Subcutaneous abdominal adipose tissue (tissue), 5 donors: ENCODE results near the gene NINJ2.

Experiments used
- H3K27ac ChIP-seq: one replicate; pipeline ENCODE4 v1.7.0; 2013; ENCODE audit warnings: low read depth, mild to moderate bottlenecking, inconsistent platforms, low read length, moderate library complexity
- H3K27me3 ChIP-seq, 5 donors: one replicate each; pipeline ENCODE4 v1.7.0; 2013; ENCODE audit warnings: low read length in 5 of 5, inconsistent platforms in 1 of 5; ENCODE audit not compliant: control insufficient read depth in 5 of 5, insufficient read depth in 4 of 5
- H3K36me3 ChIP-seq, 5 donors: one replicate each; pipeline ENCODE4 v1.7.0; 2013; ENCODE audit warnings: low read length in 5 of 5; ENCODE audit not compliant: control insufficient read depth in 5 of 5, insufficient read depth in 5 of 5
- H3K4me1 ChIP-seq, 5 donors: one replicate each; pipeline ENCODE4 v1.7.0; 2013; ENCODE audit warnings: low read length in 5 of 5, mild to moderate bottlenecking in 3 of 5, moderate library complexity in 1 of 5; ENCODE audit not compliant: control insufficient read depth in 5 of 5, insufficient read depth in 5 of 5
- H3K4me3 ChIP-seq, 5 donors: one replicate each; pipeline ENCODE4 v1.7.0; 2013; ENCODE audit warnings: low read length in 5 of 5, low read depth in 1 of 5
- H3K9ac ChIP-seq, 5 donors: one replicate each; pipeline ENCODE4 v1.7.0; 2013; ENCODE audit warnings: low read length in 5 of 5, mild to moderate bottlenecking in 4 of 5, moderate library complexity in 3 of 5
- H3K9me3 ChIP-seq, 5 donors: one replicate each; pipeline ENCODE4 v1.7.0; 2013; ENCODE audit warnings: low read length in 5 of 5; ENCODE audit not compliant: control insufficient read depth in 5 of 5
- donor health status: healthy.
- donor health status: healthy.
- donor health status: healthy.
- donor health status: healthy.
- donor health status: healthy.

The NINJ2 gene

DNA sequence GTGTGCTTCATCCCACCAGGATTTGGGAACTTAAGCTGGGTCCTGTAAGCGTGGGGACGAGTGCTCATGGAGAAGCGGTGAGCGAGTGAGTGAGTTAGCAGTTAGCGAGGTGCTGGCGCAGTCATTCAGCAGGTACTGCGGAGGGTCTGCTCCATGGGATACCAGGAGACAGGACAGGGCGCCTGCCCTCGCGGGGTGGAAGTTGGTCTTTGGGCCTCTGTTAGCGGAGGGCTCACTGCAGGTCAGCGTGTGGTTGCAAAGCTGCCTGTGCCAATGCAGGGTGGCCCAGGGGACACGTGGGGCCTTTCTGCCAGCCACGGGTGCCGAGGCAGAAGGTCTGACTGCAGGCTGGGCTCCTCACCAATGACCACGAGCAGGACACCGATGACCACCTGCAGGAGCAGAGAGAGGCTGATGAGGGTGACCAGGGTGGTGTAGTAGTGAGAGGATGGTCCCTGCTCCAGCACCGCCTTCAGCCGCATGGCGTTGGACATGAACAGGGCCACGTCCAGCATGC lies 97.6 kb downstream of the NINJ2 start:
- peaks cover 3 to 47% (median 32%) of the 10 kb centered on the region in 5 donors for H3K4me1 ChIP-seq
- H3K36me3 ChIP-seq: peaks cover 0 to 8% (median 4%) of the 10 kb centered on the region in 5 donors
- H3K4me3 ChIP-seq: no peak overlapping the region
- peaks cover 0 to 8% (median 4%) of the 10 kb centered on the region in 5 donors for H3K27me3 ChIP-seq
- H3K9me3 ChIP-seq: no peaks in the 10 kb centered on the region
- no peak overlapping the region for H3K27ac ChIP-seq
- H3K9ac ChIP-seq: no peak overlapping the region

DNA sequence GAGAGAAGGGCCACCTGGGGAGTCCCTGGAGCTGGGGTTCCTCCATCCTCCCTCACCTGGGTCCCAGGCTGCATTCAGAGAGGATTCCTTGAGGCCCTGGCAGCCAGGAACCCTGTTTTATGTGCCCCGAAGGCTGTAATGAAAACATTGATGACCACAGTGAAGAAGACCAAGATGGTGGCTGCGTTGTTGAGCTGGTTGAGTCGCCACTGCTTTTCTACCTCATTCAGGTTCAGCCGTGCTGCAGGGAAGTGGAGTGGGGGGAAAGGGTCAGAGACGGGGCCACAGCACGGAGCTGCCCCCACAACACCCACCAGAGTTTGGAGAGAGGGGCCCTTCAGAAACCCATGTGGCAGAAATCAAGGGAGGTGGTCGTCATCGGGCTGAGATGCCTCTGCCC lies 98.1 kb downstream of the NINJ2 start:
- Histone ChIP-seq H3K4me1 (peaks cover 3 to 42% (median 28%) of the 10 kb centered on the region in 5 donors), H3K27ac (no peak overlapping the region), H3K36me3 (peaks cover 0 to 8% (median 4%) of the 10 kb centered on the region in 5 donors), H3K9me3 (no peaks in the 10 kb centered on the region), H3K27me3 (peaks cover 0 to 9% (median 4%) of the 10 kb centered on the region in 5 donors), H3K4me3 (no peak overlapping the region), H3K9ac (no peak overlapping the region)

DNA sequence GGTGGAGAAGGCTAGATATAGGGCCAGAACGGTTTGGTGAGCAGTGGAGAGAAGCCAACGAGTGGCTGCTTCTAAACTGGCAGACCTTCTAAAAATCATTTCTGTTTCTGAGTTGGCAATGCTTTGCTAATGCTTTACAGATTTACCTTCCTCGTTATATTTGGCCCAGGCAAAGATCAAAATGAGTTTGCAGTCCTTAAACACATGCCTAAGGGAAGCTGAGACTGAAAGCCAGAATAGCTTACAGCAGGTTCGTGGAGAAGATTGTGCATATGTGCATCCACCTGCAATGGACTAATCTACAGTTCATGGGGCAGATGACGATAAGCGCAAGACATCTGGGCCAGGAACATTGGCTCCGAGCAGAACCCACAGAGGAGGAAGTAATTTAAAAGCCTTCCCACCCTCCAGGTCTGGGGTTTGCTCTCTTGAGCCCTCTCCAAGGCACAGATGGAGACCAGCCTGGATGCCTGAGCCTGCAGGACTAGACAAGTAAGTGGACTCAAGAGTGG lies 99.4 kb downstream of the NINJ2 start:
- H3K27ac ChIP-seq: no peak overlapping the region
- peaks cover 5 to 22% (median 9%) of the 10 kb centered on the region in 5 donors for H3K27me3 ChIP-seq
- peaks cover 3 to 33% (median 18%) of the 10 kb centered on the region in 5 donors for H3K4me1 ChIP-seq
- H3K9me3 ChIP-seq: no peaks in the 10 kb centered on the region
- H3K9ac ChIP-seq: no peak overlapping the region
- no peak overlapping the region for H3K4me3 ChIP-seq
- H3K36me3 ChIP-seq: peaks cover 0 to 8% (median 4%) of the 10 kb centered on the region in 5 donors

DNA sequence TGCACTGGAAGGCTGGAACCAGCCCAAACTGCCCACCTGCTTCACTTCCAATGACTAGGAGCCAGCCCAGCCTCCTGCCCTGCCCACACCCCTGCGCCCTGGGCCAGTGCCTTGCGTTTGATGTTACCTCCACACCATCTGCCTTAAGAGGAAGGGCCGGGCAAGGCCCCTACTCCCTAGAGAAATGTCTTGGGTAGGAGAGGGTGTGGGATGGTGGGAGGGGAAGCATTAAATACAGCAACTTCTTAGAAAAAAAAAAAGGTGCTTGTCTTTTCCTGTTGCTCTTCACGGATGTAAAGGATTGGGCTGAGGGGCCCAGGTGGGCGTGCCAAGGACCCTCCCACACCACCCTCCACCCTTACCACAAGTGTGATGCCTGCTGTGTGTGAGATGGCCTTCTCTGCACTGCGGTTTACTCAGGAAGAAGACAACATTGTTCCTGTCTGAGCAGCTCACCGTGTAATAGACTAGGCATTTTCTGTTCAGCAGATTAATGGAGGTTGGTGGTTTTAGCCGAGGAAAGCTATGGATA lies 99.9 kb downstream of the NINJ2 start:
- Histone ChIP-seq H3K36me3 (peaks cover 0 to 8% (median 4%) of the 10 kb centered on the region in 5 donors), H3K4me3 (peak overlapping the region in 1 of 5 donors; percentile 51), H3K27me3 (peaks cover 7 to 26% (median 15%) of the 10 kb centered on the region in 5 donors), H3K9me3 (no peaks in the 10 kb centered on the region), H3K4me1 (peaks cover 3 to 33% (median 18%) of the 10 kb centered on the region in 5 donors), H3K27ac (no peak overlapping the region), H3K9ac (peak overlapping the region in 1 of 5 donors; percentile 14)

DNA sequence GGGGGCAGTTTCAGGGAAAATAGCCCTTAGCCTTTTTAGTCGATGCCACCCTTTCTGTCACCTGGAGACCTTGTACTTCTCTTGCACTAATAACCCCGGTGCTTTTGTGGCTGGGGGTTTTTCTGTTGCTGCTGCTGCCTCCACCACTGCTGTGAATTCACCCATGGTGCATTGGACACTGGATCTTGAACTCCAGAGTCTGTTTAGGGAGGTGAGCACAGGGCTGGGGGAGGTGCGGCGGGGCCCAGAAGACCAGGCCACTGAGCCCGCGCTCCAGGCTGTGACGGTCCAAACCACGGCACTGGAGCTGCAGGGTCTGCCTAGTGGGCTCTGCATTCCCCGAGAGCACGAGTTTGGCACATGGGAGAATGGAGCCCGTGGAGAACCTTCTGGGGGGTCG lies 100.6 kb downstream of the NINJ2 start:
- Histone ChIP-seq H3K9me3 (no peaks in the 10 kb centered on the region), H3K27ac (no peak overlapping the region), H3K27me3 (peaks cover 11 to 26% (median 15%) of the 10 kb centered on the region in 5 donors), H3K4me3 (peak overlapping the region in 3 of 5 donors; percentile 43 to 53 (median 51)), H3K36me3 (peaks cover 0 to 8% (median 4%) of the 10 kb centered on the region in 5 donors), H3K9ac (no peak overlapping the region), H3K4me1 (peaks cover 3 to 33% (median 18%) of the 10 kb centered on the region in 5 donors)

DNA sequence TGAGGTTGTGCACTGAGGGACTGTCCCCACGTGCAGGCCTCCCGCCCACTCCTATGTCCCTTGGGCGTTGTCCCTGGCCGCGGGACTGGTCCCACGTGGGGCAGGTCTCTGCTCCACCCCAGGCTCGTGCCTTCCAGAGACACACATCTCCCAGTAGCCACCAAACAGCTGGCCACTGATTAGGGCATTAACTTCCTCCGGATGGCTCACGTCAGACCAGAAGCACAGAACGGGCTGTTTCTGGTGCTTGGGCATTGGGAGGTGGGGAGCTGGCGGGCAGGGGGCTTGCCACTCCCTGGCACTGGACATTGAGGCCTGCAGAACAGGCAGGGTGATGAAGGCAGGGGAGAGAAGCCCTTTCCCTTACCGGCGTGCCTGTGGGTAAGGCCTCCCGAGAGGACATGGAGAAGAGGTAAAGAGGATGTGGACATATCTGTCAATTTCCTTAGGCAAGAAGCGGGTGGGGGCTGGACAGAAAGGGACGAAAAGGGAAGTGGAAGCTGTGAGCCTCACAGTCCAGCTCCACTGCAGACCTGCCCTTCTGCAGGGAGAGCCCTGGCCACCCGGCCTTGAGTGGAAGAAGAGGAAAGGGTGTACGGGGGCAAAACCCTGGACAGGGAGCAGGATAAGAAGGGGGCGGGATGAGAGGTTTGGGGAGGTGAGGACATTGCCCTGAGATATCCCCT lies 101.2 kb downstream of the NINJ2 start:
- H3K27me3 ChIP-seq: peaks cover 11 to 29% (median 15%) of the 10 kb centered on the region in 5 donors
- no peaks in the 10 kb centered on the region for H3K9me3 ChIP-seq
- H3K27ac ChIP-seq: peak overlapping the region; percentile 23
- peak overlapping the region; percentile 23 to 53 (median 51) for H3K4me3 ChIP-seq
- H3K9ac ChIP-seq: peak overlapping the region in 3 of 5 donors; percentile 20 to 65 (median 62)
- peaks cover 3 to 33% (median 18%) of the 10 kb centered on the region in 5 donors for H3K4me1 ChIP-seq
- peaks cover 0 to 8% (median 4%) of the 10 kb centered on the region in 5 donors for H3K36me3 ChIP-seq

DNA sequence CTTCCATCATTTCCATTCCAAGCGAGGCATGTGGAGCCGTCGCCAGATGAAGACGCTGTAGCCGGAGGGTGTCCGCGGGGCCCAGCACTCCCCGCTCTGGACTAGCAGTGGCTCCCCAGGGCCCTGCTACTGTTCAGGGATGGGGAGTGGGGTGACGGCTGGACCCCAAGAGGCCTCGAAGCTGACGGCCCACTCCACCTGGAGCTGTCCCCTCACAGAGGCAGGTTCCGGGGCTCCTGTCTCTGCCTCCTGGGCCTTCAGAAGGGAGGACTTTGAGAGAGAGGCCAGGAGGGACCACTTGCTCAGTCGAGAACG lies 101.9 kb downstream of the NINJ2 start:
- H3K27me3 ChIP-seq: peaks cover 11 to 29% (median 15%) of the 10 kb centered on the region in 5 donors
- H3K4me3 ChIP-seq: peak overlapping the region in 4 of 5 donors; percentile 23 to 53 (median 47)
- no peak overlapping the region for H3K27ac ChIP-seq
- no peaks in the 10 kb centered on the region for H3K9me3 ChIP-seq
- peaks cover 3 to 33% (median 18%) of the 10 kb centered on the region in 5 donors for H3K4me1 ChIP-seq
- peak overlapping the region in 1 of 5 donors; percentile 65 for H3K9ac ChIP-seq
- peaks cover 0 to 8% (median 4%) of the 10 kb centered on the region in 5 donors for H3K36me3 ChIP-seq

DNA sequence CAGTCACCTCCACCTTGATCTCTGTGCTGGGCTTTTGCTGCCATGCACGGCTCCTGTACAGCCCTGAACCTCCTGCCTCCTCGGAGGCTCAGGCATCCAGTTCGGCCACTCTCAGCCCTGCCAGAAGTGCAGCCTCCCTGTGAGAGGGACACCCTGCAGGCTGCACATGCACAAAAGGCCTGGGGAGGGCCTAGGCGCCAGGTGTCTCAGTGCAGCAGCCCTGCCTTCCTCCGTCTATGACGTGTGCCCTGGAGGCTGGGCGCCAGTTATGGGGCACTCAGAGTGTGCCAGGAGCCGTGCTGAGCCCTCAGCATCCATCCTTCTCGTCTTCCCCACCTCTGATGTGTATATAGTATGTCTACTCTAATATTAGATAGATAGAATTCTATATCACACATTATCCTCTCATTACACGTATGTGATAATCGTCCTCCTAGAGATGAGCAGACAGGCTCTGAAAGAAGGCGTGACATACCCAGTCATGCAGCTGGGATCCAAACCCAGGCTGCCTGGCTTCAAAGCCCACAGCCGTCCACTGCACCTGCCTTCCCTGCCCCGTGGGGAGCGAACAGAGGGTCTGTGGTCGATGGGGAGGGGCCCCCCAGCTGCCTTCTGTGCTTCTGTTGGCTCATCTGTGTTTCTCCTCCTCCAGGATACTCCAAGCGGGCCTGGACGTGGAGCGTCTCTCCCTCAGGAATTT lies 102.4 kb downstream of the NINJ2 start:
- H3K4me3 ChIP-seq: no peak overlapping the region
- H3K27ac ChIP-seq: no peak overlapping the region
- peaks cover 0 to 5% (median 3%) of the 10 kb centered on the region in 5 donors for H3K36me3 ChIP-seq
- peaks cover 3 to 33% (median 18%) of the 10 kb centered on the region in 5 donors for H3K4me1 ChIP-seq
- peaks cover 11 to 29% (median 15%) of the 10 kb centered on the region in 5 donors for H3K27me3 ChIP-seq
- H3K9ac ChIP-seq: no peak overlapping the region
- no peaks in the 10 kb centered on the region for H3K9me3 ChIP-seq

DNA sequence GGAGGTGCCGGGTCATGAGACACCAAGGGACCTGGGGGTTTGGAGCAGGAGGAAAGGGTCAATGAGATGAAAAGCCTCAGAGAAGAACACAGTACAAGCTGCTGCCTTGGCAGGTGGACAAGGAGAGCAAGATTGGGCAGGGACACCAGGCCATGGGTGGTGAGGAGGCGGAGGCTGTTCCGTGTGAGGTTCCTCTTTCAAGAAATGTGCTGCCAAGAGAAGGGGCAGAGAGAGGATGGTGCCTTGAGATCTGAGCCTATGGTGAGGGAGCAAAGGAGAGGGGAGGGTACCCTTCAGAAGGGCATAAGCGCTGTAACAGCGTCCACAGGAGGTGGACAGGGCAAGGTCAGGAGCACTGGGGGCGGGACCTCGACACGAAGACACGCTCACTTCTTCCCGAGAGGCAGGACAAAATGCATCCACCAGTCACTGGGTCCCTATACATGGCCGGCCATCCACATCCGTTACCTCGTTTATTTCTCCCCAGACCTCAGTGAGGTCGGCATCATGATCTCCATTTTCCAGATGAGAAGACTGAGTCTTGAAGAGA lies 103.3 kb downstream of the NINJ2 start:
- Histone ChIP-seq H3K27me3 (peaks cover 11 to 29% (median 15%) of the 10 kb centered on the region in 5 donors), H3K36me3 (no peaks in the 10 kb centered on the region), H3K4me1 (peaks cover 3 to 33% (median 18%) of the 10 kb centered on the region in 5 donors), H3K9me3 (no peaks in the 10 kb centered on the region), H3K4me3 (no peak overlapping the region), H3K9ac (no peak overlapping the region), H3K27ac (no peak overlapping the region)
